Measurements from ENCODE around the gene SIVA1. TPM values are rescaled to one million over a fixed set of nuclear protein-coding genes. Genes with fewer than 3 reads are reported as not detected.
A peak's percentile ranks its signal among the peaks of the same experiment; 100 is the strongest.

Gene SIVA1
- polyA plus RNA-seq, 3 donors = 102 to 193 (median 156) TPM

DNA sequence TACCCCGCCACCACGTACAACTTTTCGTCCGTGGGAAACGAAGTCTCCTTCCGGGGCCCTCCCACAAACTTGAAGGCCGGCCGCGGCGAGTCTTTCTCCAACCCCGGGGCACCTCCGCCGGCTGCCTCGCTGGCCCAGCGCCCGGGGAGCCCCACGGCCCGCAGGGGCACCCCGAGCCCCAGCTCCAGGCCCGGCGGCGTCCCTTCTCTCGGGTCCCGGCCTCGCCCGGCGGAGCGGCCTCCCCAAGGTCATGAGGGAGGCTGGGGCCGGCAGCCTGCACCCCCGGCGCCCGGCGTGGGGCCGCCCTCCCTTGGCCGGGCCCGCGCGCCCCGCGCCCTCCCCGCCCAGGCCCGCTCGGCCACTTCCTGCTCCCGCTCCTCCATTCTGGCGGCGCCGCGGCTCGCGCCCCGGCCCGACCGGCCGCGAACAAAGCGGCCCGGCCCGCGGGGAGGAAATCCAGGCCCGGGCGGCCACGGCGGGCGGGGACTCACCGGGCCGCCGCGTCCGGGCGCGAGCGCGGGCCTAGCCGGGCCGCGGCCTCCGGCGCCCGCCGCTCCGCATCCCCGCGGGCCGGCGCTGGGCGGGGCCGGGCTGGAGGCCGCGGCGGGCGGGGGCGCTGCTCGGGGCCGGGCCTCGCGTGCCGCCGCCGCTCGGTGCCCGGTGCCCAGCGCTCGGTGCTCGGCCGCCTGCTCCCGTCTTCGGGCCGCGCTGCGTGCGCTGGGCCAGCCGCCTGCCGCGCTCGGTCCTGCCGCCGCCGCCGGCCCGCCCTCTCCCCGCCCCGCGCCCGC lies 42.2 kb downstream of the SIVA1 start, which contains the start of gene AKT1:
AKT1 (minus strand) TSS at position 756 of the 788 bp plus-strand sequence. CDS start 3,105 bp downstream, outside the sequence.
- TF ChIP-seq, protein P1, sequence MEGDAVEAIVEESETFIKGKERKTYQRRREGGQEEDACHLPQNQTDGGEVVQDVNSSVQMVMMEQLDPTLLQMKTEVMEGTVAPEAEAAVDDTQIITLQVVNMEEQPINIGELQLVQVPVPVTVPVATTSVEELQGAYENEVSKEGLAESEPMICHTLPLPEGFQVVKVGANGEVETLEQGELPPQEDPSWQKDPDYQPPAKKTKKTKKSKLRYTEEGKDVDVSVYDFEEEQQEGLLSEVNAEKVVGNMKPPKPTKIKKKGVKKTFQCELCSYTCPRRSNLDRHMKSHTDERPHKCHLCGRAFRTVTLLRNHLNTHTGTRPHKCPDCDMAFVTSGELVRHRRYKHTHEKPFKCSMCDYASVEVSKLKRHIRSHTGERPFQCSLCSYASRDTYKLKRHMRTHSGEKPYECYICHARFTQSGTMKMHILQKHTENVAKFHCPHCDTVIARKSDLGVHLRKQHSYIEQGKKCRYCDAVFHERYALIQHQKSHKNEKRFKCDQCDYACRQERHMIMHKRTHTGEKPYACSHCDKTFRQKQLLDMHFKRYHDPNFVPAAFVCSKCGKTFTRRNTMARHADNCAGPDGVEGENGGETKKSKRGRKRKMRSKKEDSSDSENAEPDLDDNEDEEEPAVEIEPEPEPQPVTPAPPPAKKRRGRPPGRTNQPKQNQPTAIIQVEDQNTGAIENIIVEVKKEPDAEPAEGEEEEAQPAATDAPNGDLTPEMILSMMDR (IDR thresholded peaks at IDR 0.05) = no peak
- peaks cover 48% of the 10 kb centered on the region for H3K79me2 ChIP-seq (ENCODE audit: insufficient read depth, low read length)
- peak within 1 kb of the TSS; percentile 82 for H3K9ac ChIP-seq (ENCODE audit: insufficient read depth, low read length, poor library complexity, severe bottlenecking)
- H3K4me1 ChIP-seq (ENCODE audit: control insufficient read depth in 1 of 2, insufficient read depth in 2 of 2, low read length in 2 of 2) = peaks cover 31 to 42% of the 10 kb centered on the region in 2 donors
- peaks cover 0 to 24% of the 10 kb centered on the region in 2 donors for H3K27me3 ChIP-seq (ENCODE audit: control insufficient read depth in 2 of 2, insufficient read depth in 2 of 2, low read length in 2 of 2)
- peak in 2 of 3 donors; percentile 30 to 43 for DNase-seq
- peak within 1 kb of the TSS; percentile 72 for H2AFZ ChIP-seq (ENCODE audit: insufficient read depth, low read depth, low read length, poor library complexity, severe bottlenecking)
- peaks cover 21% of the 10 kb centered on the region in 2 donors for H3K36me3 ChIP-seq (replicated peaks in 1 of 2; ENCODE audit: control insufficient read depth in 1 of 2, insufficient read depth in 2 of 2, low read length in 2 of 2)
- H3K4me1 Mint-ChIP-seq = peaks cover 43% of the 10 kb centered on the region
- H3K4me3 ChIP-seq (replicated peaks in 1 of 3; ENCODE audit: low read depth in 2 of 3, low read length in 3 of 3) = peak within 1 kb of the TSS; percentile 48 to 90 (median 80)
- H3K9me3 ChIP-seq (replicated peaks in 1 of 2; ENCODE audit: control insufficient read depth in 1 of 2, insufficient read depth in 1 of 2, low read length in 2 of 2) = no peaks in the 10 kb centered on the region
- intact Hi-C loops (cut with micrococcal nuclease) = loop anchor here (2.0 to 10.0 kb wide), 3 partner anchors 32 to 190 kb away; partner anchors contain the start of genes ADSS1 (in 1 of the 2) and CLBA1 (in 1 of the 2)
- peak within 1 kb of the TSS; percentile 18 to 73 for H3K27ac ChIP-seq (ENCODE audit: low read depth in 1 of 2, low read length in 2 of 2)
- peak within 1 kb of the TSS; percentile 96 for H3K4me2 ChIP-seq (replicated peaks; ENCODE audit: extremely low read depth, low read length, poor library complexity, severe bottlenecking)
- peaks cover 47% of the 10 kb centered on the region for H4K20me1 ChIP-seq (ENCODE audit: insufficient read depth, low read length)
- peaks cover 19 to 40% (median 19%) of the 10 kb centered on the region in 3 donors for H3K27me3 Mint-ChIP-seq (ENCODE audit: low read depth in 3 of 3)
- peaks cover 9 to 30% of the 10 kb centered on the region in 2 donors for H3K36me3 Mint-ChIP-seq
- H3K9me3 Mint-ChIP-seq = peaks cover 0 to 2% (median 0%) of the 10 kb centered on the region in 7 donors
- H3K4me3 Mint-ChIP-seq = peak within 1 kb of the TSS; percentile 94 to 97
- H3K27ac Mint-ChIP-seq = peak within 1 kb of the TSS; percentile 31 to 82 (median 66)
- under 1% methylated on average over 119 of the region's 124 CpGs for WGBS (ENCODE audit: insufficient coverage)

Data from CD14-positive monocyte (primary cell).